AG09319 (cell line): Measurements from ENCODE around the gene ZNF764.

ENCODE experiments used
- DNase-seq: peaks from one replicate; pipeline ENCODE4 v3.0.0-alpha.2; 2010; ENCODE audit warnings: low read depth; ENCODE audit errors: extremely low read depth
- TF ChIP-seq, protein P1 (sequence below): IDR thresholded peaks from 2 replicates; pipeline ENCODE4 v1.5.1; 2011; ENCODE audit warnings: low read depth, mild to moderate bottlenecking, inconsistent platforms, low read length, moderate library complexity

The ZNF764 gene

DNA sequence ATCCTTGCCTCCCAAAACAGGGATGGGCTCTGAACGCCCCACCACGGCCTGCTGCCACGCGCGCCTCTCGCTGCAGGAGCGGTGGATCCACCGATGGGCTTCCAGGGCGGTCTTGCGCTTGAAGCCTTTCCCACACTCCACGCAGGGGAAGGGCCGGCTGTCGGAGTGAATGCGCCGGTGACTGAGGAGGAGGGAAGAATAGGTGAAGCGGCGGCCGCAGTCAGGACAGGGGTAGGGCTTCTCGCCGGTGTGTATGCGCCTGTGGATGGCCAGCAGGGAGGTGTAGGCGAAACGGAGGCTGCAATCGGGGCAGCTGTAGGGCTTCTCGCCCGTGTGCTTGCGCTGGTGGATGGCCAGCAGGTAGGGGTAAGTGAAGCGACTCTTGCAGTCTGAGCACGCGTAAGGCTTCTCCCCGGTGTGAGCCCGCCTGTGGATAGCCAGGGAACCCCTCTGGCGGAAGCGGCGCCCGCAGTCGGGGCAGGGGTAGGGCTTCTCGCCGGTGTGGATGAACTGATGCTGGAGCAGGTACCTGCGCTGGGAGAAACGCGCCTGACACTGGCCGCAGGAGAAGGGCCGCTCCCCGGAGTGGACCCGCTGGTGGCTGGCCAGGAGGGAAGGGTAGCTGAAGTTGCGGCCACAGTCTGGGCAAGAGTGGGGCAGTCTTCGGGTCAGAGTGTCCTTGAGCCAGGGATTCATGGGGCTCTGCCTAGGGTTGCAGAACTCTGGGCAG, 24.6 kb upstream of the ZNF764 start:
- no peak for DNase-seq
- TF ChIP-seq, protein P1, sequence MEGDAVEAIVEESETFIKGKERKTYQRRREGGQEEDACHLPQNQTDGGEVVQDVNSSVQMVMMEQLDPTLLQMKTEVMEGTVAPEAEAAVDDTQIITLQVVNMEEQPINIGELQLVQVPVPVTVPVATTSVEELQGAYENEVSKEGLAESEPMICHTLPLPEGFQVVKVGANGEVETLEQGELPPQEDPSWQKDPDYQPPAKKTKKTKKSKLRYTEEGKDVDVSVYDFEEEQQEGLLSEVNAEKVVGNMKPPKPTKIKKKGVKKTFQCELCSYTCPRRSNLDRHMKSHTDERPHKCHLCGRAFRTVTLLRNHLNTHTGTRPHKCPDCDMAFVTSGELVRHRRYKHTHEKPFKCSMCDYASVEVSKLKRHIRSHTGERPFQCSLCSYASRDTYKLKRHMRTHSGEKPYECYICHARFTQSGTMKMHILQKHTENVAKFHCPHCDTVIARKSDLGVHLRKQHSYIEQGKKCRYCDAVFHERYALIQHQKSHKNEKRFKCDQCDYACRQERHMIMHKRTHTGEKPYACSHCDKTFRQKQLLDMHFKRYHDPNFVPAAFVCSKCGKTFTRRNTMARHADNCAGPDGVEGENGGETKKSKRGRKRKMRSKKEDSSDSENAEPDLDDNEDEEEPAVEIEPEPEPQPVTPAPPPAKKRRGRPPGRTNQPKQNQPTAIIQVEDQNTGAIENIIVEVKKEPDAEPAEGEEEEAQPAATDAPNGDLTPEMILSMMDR = no peak

DNA sequence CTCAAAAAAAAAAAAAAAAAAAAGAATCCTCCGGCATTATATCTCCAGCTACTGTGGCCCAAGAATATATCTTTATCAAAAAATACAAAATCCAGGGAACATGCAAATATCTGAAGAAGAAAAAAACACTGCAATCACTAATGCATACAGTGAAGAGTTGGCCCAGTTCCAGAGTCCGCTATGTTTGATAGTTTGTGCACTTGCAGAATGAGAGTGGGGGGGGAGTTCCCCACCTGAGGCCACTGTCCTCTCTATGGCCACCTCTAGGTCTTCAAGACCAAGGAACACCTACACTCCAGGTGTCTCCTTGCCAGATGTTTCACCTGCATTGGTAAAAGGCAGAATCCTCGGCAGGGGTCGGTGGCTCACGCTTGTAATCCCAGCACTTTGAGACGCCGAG, 23.3 kb upstream of the ZNF764 start:
- no peak for DNase-seq
- TF ChIP-seq, protein P1 = no peak

DNA sequence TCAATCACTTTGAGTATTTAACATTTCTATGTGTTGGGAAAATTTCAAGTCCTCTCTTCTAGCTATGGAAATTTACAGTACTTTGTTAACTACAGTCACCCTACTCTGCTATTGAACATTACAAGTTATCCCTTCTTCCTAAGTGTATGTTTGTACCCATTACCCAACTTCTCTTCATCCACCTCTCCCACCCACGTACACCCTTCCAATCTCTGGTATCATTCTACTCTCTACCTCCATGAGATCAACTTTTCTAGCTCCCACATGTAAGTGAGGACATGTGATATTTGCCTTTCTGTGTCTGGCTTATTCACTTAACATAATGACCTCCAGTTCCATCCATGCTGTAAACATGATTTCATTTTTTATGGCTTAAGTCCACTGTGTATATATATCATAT, 16.5 kb upstream of the ZNF764 start:
- TF ChIP-seq, protein P1 = no peak
- no peak for DNase-seq

DNA sequence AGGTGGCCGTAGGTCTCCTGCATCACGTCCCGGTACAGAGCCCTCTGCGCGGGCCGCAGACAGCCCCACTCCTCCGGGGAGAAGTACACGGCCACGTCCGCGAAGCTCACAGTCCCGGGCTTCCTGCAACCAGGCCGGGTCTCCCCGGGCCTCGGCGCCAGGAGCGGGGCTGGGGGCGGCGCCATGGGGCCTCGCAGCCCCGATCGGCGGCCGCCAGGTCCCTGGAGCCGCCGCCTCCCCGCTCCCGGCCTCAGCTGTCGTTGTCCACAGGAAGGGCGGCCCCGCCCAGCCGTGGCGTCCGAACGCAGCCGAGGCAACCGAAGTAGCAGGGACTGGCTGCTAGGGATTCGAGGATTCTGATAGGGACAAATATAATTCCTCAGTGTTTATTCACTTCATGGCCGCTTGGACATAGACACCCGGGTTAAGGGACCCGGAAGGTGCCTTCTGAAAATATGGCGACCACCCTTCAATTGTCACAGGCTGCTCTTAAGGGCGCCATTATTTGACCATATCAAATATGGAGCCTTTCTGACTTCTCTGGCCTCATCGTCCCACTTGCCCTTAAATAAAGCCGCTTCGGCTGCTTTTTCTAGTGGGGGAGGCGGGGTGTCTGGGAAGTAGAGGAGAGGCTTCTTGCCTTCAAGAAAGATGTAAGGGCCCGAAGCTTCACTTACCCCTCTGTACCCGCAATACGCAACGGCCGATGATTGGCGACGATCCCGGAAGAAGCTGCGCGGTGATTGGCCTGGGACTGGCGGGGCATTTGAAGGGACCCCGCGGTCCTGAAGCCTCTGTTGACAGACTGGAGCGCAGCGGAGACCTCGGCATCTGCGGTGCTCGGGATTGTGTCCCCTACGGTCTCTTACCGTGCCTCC, 13.5 kb upstream of the ZNF764 start, which contains the start of gene ZNF688:
TSS of gene ZNF688 (minus strand) at position 270 of the 878 bp plus-strand sequence. CDS start at position 185, 85 bp downstream.
- DNase-seq = peak; percentile 95
- TF ChIP-seq, protein P1 = no peak

DNA sequence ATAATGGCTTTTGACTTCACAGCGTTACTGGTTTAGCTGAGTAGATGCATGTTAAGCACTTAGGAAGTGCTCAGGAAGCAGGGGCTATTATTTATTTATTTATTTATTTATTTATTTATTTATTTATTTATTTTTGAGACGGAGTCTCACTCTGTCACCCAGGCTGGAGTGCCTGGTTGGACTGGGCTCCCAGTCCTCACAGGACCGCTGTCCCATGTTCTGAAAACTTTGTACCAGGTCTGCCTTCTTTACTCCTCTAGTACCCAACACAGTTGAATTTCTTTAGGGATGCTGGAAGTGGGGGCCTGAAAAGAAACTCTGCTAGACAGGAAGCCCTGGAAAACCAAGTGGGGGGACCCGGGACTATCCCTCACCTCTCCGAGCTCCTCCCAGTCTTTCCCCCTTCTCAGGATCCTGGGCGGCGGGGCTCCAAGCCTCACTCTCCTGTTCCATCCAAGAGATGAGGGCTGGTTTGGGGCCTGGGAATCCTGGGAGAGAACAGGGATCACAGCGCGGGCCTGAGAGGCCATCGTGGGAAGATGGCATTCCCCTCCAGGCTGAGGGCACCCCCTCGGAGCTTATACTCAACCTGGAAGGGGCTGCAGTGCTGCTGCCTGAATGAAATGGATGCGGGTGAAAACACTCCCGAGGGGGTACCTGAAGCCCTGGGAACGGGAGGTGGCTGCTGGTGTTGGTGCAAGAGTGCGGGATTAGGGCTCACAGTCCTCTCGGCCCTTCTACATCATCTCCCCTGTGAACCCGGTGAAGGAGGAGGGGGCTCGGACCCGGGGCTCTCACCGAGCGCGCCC, 12.7 kb upstream of the ZNF764 start:
- TF ChIP-seq, protein P1 = no peak
- DNase-seq = no peak

DNA sequence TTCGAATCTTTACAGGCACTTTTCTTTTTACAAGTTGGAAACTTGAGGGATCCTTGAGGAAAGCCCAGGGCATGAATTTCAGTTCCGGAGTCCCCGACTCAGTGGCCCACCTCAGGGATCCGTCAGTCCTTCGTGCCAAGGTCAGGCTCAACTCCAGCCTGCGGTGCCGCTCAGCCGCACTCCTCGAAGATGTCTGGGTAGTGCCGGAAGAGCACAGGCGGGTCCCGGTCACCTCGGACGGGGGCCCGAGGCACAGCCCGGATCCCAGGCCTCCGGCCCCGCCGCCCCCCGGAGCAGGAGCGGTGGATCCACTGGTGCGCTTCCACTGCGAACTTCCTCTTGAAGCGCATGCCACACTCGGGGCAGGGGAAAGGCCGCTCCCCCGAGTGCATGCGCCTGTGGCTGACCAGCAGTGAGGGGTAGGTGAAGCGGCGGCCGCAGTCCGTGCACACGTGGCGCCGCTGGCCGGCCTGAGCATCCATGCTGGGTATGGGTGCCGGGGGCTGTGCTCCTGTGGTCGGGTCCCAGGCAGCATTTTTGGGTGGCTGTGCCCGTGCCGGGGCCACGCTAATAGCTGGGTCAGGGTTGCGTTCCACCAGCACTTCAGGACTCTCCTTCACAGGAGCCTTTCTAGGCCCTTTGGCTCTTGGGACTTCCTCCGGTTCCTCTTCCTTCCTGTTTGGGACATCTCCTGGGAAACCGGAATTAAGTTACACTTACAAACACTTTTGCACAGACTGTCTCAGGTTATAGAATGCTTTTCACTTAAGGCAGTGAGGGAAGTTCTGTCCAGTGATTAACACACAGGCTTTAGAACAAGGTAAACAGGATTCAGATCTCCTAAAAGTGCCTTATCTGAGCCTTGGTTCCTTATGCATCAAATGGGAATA, 11.8 kb upstream of the ZNF764 start:
- DNase-seq = no peak
- TF ChIP-seq, protein P1 = no peak
